NCI-H2081 (cell line): ENCODE measurements around the gene COX6A2.
"Not testable (repeated sequence)": the region's sequence is repeated elsewhere in the genome, so short reads cannot be mapped to it uniquely, and the experiment has no call there.

Experiments used
- DNase-seq, 2 experiments: peaks; one replicate each; lab custom pipeline; 2025; lab: John Stamatoyannopoulos, UW

Gene COX6A2

GRCh38 chr16:31438414-31438813 lies 10.3 kb upstream of the COX6A2 start:
- DNase-seq, result no peak

- no peak for DNase-seq
Observed at GRCh38 chr16:31436221-31437045, 8.3 kb upstream of the COX6A2 start.

- no peak for DNase-seq
Observed at GRCh38 chr16:31435341-31436220, 7.4 kb upstream of the COX6A2 start.

- no peak for DNase-seq
Observed at GRCh38 chr16:31430380-31431052, 2.4 kb upstream of the COX6A2 start.

GRCh38 chr16:31429796-31430195 lies 1.6 kb upstream of the COX6A2 start:
- no peak for DNase-seq

- DNase-seq, result no peak
Observed at GRCh38 chr16:31429314-31429713, 1.2 kb upstream of the COX6A2 start.

- no peak for DNase-seq
Observed at GRCh38 chr16:31428638-31429247, 583 bp upstream of the COX6A2 start.

- DNase-seq, result no peak
Observed at GRCh38 chr16:31427441-31428278, 500 bp downstream of the COX6A2 start.

GRCh38 chr16:31423801-31424200 lies 4.4 kb downstream of the COX6A2 start:
- no peak for DNase-seq

GRCh38 chr16:31423241-31423640 lies 4.9 kb downstream of the COX6A2 start:
- no peak for DNase-seq

GRCh38 chr16:31421587-31421986 lies 6.6 kb downstream of the COX6A2 start:
- no peak for DNase-seq

- no peak for DNase-seq
Observed at GRCh38 chr16:31420037-31420436, 8.1 kb downstream of the COX6A2 start.

- DNase-seq, result no peak
Observed at GRCh38 chr16:31417916-31418315, 10.2 kb downstream of the COX6A2 start.

- not testable (repeated sequence) for DNase-seq
Observed at GRCh38 chr16:31417036-31417435, 11.1 kb downstream of the COX6A2 start.

GRCh38 chr16:31416371-31416770 lies 11.8 kb downstream of the COX6A2 start:
- no peak for DNase-seq

- no peak for DNase-seq
Observed at GRCh38 chr16:31414706-31415105, 13.5 kb downstream of the COX6A2 start.

- no peak for DNase-seq
Observed at GRCh38 chr16:31413943-31414342, 14.2 kb downstream of the COX6A2 start.

- no peak for DNase-seq
Observed at GRCh38 chr16:31413381-31413780, 14.8 kb downstream of the COX6A2 start.

GRCh38 chr16:31412750-31413149 lies 15.4 kb downstream of the COX6A2 start:
- DNase-seq, result no peak

- no peak for DNase-seq
Observed at GRCh38 chr16:31411024-31411844, 16.9 kb downstream of the COX6A2 start.
